GM18909 (cell line): ENCODE data around the gene DNAL4.

Experiments
- ATAC-seq: cut with Tn5 transposase; IDR thresholded peaks from one replicate; pipeline ENCODE4 v1.9.1; 2021; ENCODE audit warnings: mild to moderate bottlenecking; ENCODE audit not compliant: unreplicated experiment, poor library complexity

DNAL4 gene, protein sequence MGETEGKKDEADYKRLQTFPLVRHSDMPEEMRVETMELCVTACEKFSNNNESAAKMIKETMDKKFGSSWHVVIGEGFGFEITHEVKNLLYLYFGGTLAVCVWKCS

DNA sequence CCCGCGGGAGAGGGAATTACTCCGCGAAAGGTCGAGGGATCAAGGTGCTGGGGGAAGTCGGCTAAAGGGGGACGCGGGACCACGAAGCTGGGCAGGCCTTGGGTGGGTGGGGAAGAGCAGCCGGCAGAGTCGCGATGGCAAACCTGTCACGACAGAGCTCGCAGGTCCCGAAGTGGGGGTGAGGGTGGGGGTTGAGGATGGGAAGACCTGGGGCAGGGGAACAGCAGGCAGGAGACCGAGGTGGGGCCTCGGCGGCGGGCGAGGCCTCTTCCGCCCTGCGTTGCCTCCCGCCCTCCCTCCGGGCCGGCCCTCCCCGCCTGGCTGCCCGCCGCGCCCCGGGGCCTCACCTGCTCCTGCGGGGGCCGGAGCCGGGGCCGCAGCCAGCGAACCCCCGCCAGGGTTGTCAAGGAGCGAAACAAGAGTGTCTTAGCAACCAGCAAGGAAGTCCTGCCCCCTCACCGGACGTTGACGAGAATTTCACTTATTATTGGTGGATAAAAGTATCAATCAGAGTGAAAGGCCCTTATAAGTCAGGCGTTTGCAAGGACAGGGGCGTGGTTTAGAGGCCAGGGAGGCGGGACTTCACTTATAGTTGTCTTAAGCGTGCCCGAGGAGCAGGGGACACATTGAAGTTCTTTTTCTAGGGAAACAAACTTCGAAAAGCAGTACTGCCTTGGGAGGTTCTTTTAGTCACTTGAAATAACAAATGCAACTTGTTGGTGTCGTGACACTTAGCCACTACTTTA lies at the start of gene DNAL4:
Gene DNAL4, minus strand, starts transcription at position 423 of the 746 bp plus-strand sequence. CDS start 11,412 bp downstream, outside the sequence.
- peak; percentile 93 for ATAC-seq

- no peak for ATAC-seq
These were observed 49.3 kb upstream of the DNAL4 start for GRCh38 chr22:38843201-38843656.

GRCh38 chr22:38842512-38843200 lies 48.7 kb upstream of the DNAL4 start:
- ATAC-seq: no peak

GRCh38 chr22:38841635-38842034 lies 47.7 kb upstream of the DNAL4 start:
- no peak for ATAC-seq

GRCh38 chr22:38841211-38841610 lies 47.3 kb upstream of the DNAL4 start:
- no peak for ATAC-seq

DNA sequence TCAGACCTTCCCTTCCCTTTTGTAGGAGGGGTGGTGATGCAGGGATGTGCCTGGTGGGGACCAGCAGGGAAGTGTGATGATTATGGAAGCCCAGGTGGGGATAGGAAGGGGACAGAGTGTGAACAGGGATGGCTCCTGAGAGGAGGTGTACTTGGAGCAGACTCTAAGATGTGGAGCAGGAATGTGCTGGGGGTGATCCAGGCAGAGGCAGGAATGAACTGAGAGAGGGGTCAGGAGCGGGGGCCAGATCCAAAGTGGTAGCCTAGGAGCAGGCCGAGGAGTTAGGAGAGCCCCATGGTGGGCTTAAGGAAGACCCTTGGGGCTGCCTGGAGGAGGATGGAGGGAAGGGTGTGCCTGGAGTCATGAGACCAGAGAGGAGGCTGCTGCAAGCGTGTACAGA lies 46.2 kb upstream of the DNAL4 start:
- ATAC-seq: no peak

- ATAC-seq: no peak
These were observed 45.7 kb upstream of the DNAL4 start for GRCh38 chr22:38839686-38840085.

DNA sequence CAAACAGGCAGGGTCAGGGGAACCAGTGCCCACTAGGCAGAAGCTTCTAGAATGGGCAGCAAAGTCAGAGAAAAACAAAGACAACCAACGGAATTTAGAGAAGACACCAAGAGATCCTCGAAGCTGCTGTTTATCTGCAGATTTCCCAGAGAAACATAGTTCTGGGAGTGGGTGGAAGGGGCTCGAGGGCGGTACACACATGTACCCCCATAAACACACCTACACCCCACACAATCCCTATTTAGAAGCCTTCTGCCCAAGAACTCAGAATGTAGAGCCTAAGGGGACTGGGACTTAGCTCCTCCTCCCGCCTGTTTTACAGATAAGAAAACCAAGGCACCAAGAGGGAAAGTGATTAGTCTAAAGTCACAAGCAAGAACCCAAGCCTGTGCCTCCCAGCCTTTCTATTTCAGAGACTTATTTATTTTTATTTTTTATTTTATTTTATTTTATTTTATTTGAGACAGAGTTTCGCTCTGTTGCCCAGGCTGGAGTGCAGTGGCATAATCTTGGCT lies 43.5 kb upstream of the DNAL4 start:
- ATAC-seq: no peak

DNA sequence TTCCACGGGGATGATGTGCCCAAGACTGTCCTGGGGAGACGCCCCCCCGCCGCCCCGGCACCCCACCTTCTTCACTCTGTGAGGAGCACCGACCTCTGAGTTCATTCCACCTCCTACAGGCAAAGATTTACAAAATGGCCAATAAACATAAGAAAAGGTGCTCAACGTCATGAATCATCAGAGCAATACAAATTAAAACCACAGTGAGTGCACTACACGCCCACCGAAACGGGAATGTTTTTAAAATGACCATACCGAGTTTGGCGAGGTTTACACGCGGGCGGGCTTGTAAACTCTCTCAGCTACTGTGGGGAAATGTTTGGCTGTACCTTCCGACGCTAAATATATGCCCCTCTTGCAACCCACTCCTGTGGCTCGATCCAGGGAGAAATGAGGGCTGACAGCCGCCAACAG lies 42.0 kb upstream of the DNAL4 start:
- no peak for ATAC-seq

DNA sequence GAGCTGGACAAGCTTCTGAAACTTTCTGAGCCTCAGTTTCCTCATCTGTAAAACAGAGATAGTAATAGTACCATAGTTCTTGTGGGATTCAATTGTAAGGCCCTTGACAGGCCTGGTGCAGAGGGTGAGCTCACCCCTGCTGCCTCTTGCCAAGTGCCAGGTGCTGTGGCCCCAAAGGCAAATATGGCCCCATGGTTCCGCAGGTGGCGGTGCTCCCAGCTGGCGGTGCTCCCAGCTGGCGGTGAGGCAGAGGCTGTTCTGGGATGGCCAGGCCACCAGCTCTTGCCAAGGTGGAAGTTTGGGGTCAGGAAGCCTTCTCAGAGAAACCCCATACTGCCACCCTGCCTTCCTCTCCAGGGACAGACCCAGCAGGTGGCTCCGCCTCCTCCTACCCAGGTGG lies 41.0 kb upstream of the DNAL4 start:
- no peak for ATAC-seq

GRCh38 chr22:38834215-38834953 lies 40.4 kb upstream of the DNAL4 start:
- ATAC-seq: no peak

GRCh38 chr22:38833061-38833460 lies 39.1 kb upstream of the DNAL4 start:
- ATAC-seq: no peak

DNA sequence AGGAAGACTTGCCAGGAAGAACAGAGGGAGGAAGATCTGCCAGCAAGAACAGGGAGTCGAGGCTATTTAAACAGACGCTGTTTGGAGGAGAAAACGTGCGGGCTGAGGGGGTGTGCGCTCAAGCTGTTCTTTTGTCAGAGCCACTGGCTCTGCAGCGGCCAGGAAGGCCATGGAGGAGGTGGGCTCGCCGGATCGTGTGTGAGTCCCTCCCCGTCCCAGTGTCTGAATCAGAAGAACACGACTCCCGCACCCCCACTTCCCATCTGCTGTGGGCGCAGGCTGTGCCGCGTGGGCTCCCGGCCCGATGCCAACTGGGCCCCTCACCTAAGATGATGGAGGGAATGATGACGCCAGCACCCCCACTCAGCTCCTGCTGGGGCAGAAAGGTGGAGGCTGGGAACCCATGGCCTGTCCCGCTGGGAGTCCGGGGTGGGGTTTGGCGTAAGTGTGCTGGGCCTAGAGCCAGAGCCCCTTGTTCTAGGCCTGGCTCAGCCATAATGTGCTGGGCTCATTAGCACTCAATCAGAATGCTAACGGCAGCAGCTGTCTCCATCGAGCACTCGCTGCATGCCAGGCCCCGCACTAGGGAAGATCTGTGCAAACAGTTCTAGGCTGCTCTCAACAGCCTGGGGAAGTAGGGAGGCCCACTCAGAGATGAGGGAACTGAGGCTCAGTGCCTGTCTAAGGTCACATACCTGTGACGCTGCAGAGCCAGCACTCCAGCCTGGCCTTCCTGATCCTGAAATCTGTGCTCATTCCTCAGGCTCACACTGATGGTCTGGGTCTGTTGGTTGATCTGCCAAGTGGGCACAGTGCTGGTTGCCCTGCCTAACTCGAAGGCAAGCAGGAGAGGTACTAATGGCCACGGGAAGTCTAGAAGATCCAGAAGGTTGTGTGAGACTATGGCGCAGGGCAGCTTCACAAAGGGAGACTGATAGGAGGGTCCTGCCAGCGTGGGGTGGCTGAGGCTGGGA lies 38.3 kb upstream of the DNAL4 start:
- no peak for ATAC-seq

DNA sequence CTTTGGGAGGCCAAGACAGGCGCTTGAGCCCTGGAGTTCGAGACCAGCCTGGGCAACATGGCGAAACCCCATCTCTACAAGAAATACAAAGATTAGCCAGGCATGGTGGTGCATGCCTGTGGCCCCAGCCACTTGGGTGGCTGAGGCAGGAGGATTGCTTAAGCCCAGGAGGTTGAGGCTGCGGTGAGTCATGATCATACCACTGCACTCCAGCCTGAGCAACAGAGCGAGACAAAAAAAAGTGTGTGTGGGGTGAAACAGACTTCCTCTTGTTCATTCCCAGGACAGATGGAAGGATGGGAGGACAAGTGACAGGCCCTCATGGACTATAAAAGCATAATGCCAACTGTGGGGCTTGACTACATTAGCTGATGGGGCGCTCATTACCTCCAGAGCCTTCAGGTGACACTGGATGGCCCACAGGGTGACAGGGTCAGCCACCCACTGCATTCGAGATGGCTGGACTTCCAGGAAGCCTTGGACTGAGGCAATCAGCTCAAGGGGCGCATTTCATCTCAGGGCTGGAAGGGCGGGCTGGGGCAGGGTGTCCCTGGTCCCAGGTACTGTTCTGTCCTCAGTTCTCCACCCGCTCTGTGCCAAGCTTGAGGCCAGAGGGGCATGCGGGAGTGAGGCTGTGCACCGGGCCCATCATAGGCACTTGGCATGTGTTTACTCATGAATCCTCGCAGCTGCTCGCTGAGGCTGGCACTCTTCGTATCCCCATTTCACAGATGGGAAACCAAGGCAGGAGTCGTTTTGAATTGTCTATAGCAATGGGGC lies 37.4 kb upstream of the DNAL4 start:
- no peak for ATAC-seq

DNA sequence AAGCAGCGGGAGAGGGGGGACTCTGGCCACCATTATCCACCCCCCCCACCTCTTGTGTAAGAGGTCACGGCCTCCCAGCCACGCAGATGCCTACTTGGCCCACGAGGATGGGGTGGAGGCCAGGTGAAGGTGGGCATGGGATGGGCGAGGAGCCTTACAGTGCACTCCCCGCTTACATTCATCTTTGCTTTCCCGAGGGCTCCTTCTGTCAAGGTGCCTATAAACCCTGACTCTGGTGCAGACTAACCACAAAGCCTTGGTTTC lies 36.8 kb upstream of the DNAL4 start:
- no peak for ATAC-seq

GRCh38 chr22:38830026-38830844 lies 36.3 kb upstream of the DNAL4 start:
- ATAC-seq: no peak

GRCh38 chr22:38829485-38829884 lies 35.5 kb upstream of the DNAL4 start:
- ATAC-seq: no peak

DNA sequence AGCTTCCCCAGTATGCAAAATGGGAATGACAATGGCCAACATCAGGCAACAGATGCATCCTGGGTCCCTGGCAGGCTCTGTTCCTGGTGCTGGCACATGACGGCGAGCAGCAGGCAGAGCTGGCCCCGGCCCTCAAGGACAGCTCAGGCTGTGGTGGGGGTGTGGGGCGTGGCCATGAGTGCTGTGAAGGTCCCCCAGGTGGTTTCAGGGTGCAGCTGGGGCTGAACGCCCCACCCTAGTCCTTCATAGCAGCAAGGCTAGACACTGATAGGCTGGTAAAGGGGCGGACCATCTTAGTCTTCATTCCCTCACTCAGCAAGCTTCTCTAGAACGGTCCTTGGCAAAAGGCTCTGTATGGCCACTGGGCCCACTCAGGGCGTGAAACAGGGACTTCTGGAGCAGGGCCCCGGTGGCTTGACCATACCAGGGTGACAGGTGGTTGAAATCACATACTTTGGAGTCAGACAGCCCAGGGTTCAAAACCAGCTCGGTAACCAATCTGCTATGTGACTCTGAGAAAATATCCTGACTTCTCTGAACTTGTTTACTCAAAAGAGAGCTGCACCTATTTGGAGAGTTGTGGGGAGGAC lies 34.8 kb upstream of the DNAL4 start:
- no peak for ATAC-seq
